ENCODE data around the gene SIK2.
A peak's percentile ranks its signal among the peaks of the same experiment; 100 is the strongest.
"Not testable (repeated sequence)": the region's sequence is repeated elsewhere in the genome, so short reads cannot be mapped to it uniquely, and the experiment has no call there.

Gene SIK2

GRCh38 chr11:111624608-111625007, 22.4 kb downstream of the SIK2 start:
- DNase-seq (ENCODE audit: low spot score), result no peak

- no peak for DNase-seq (ENCODE audit: low spot score)
Measured at GRCh38 chr11:111627591-111627990, 25.3 kb downstream of the SIK2 start.

GRCh38 chr11:111629499-111629898, 27.2 kb downstream of the SIK2 start:
- no peak for DNase-seq (ENCODE audit: low spot score)

GRCh38 chr11:111631024-111631665, 28.9 kb downstream of the SIK2 start:
- no peak for DNase-seq (ENCODE audit: low spot score)

GRCh38 chr11:111631666-111632039, 29.4 kb downstream of the SIK2 start:
- DNase-seq (ENCODE audit: low spot score), result peak; percentile 32

GRCh38 chr11:111632516-111633220, 30.4 kb downstream of the SIK2 start:
- DNase-seq (ENCODE audit: low spot score), result no peak

GRCh38 chr11:111633248-111633647, 31.0 kb downstream of the SIK2 start:
- no peak for DNase-seq (ENCODE audit: low spot score)

- no peak for DNase-seq (ENCODE audit: low spot score)
Measured at GRCh38 chr11:111633756-111634362, 31.6 kb downstream of the SIK2 start.

- DNase-seq (ENCODE audit: low spot score), result no peak
Measured at GRCh38 chr11:111634981-111635705, 32.9 kb downstream of the SIK2 start.

GRCh38 chr11:111635706-111636045, 33.4 kb downstream of the SIK2 start:
- peak; percentile 88 for DNase-seq (ENCODE audit: low spot score)

- DNase-seq (ENCODE audit: low spot score), result no peak
Measured at GRCh38 chr11:111637885-111638284, 35.6 kb downstream of the SIK2 start.

- no peak for DNase-seq (ENCODE audit: low spot score)
Measured at GRCh38 chr11:111639226-111639925, 37.1 kb downstream of the SIK2 start.

- no peak for DNase-seq (ENCODE audit: low spot score)
Measured at GRCh38 chr11:111641339-111642015, 39.2 kb downstream of the SIK2 start.

GRCh38 chr11:111642542-111642941, 40.3 kb downstream of the SIK2 start:
- DNase-seq (ENCODE audit: low spot score), result no peak

- no peak for DNase-seq (ENCODE audit: low spot score)
Measured at GRCh38 chr11:111644922-111645321, 42.7 kb downstream of the SIK2 start.

GRCh38 chr11:111645657-111646316, 43.5 kb downstream of the SIK2 start:
- DNase-seq (ENCODE audit: low spot score), result no peak

GRCh38 chr11:111651336-111651735, 49.1 kb downstream of the SIK2 start:
- DNase-seq (ENCODE audit: low spot score), result not testable (repeated sequence)

- DNase-seq (ENCODE audit: low spot score), result no peak
Measured at GRCh38 chr11:111652184-111652583, 49.9 kb downstream of the SIK2 start.

- no peak for DNase-seq (ENCODE audit: low spot score)
Measured at GRCh38 chr11:111654601-111655000, 52.4 kb downstream of the SIK2 start.

- DNase-seq (ENCODE audit: low spot score), result no peak
Measured at GRCh38 chr11:111655924-111656323, 53.7 kb downstream of the SIK2 start.

- not testable (repeated sequence) for DNase-seq (ENCODE audit: low spot score)
Measured at GRCh38 chr11:111657905-111658304, 55.7 kb downstream of the SIK2 start.
